Mucosa of descending colon (tissue), 3 donors: ENCODE results near the gene SLC27A5. TPM values are rescaled to one million over a fixed set of nuclear protein-coding genes. Genes with fewer than 3 reads are reported as not detected.
"Not testable (repeated sequence)": the region's sequence is repeated elsewhere in the genome, so short reads cannot be mapped to it uniquely, and the experiment has no call there.

Source experiments
- ATAC-seq: fragments of 200-7000 bp; cut with Tn5 transposase; one replicate; pipeline ENCODE4 v1.9.1; 2020; ENCODE audit warnings: mild to moderate bottlenecking, moderate library complexity
- DNase-seq, 3 donors: peaks; one replicate each; pipeline ENCODE4 v3.0.0-alpha.2; 2020
- H3K36me3 ChIP-seq: fragments of 200-600 bp; one replicate; pipeline ENCODE4 v1.8.0; 2021; ENCODE audit warnings: low read depth, mild to moderate bottlenecking
- H3K4me1 ChIP-seq: fragments of 200-600 bp; one replicate; pipeline ENCODE4 v1.8.0; 2021; ENCODE audit warnings: low read depth, mild to moderate bottlenecking
- H3K4me3 ChIP-seq: fragments of 200-600 bp; one replicate; pipeline ENCODE4 v1.8.0; 2021; ENCODE audit warnings: mild to moderate bottlenecking
- H3K9me3 ChIP-seq: fragments of 200-600 bp; one replicate; pipeline ENCODE4 v1.8.0; 2021; ENCODE audit warnings: mild to moderate bottlenecking
- CTCF ChIP-seq: fragments of 200-600 bp; IDR thresholded peaks from one replicate; pipeline ENCODE4 v1.8.0; 2022; ENCODE audit warnings: antibody characterized with exemption, mild to moderate bottlenecking
- intact Hi-C, 2 donors: fragments of 100-400 bp; cut with DNase I in 1 of 2; cut with micrococcal nuclease in 1 of 2; formaldehyde crosslinking; loops; one replicate each; pipeline versions ENCODE4 v1.11.0 to v1.11.1; 2022; cut with DNase I, micrococcal nuclease
- total RNA-seq, 3 donors: library from RNA; stranded (reverse); fragmentation: NEBNext Ultra II Directional in 2 of 3; extraction: Animal tissue kit (Norgen Biotek cat#: 25700) in 2 of 3; gene quantifications; one replicate each; pipeline versions ENCODE4 v1.2.1 to v1.2.4, GENCODE V29; 2021 to 2023
- donor health status: DM: no; HTN: no; CAD: no; lungs with moderate emphysema.
- donor health status: DM: no; HTN: no; CAD: no.
- donor health status: DM: no; HTN: yes; CAD: no.

SLC27A5 gene
- total RNA-seq, 3 donors from 2014 or later = 1.6 to 7.1 (median 3.9) TPM

- Histone ChIP-seq H3K4me1 (peaks cover 5% of the 10 kb centered on the region), H3K4me3 (no peak overlapping the region), H3K36me3 (no peaks in the 10 kb centered on the region), H3K9me3 (no peaks in the 10 kb centered on the region)
- DNase-seq = no peak
- intact Hi-C loops = no loop called here
- no peak for ATAC-seq
- TF ChIP-seq CTCF = no peak
Observed at GRCh38 chr19:58456111-58456510, 55.7 kb downstream of the SLC27A5 start.

- DNase-seq (no peak), ATAC-seq (no peak)
- H3K36me3 ChIP-seq = no peaks in the 10 kb centered on the region
- intact Hi-C loops = no loop called here
- TF ChIP-seq CTCF = no peak
- peaks cover 12% of the 10 kb centered on the region for H3K4me1 ChIP-seq
- H3K4me3 ChIP-seq = no peak overlapping the region
- H3K9me3 ChIP-seq = no peaks in the 10 kb centered on the region
Observed at GRCh38 chr19:58455306-58455705, 56.5 kb downstream of the SLC27A5 start.

- TF ChIP-seq CTCF = no peak
- intact Hi-C loops = no loop called here
- no peak for ATAC-seq
- H3K9me3 ChIP-seq = peaks cover 4% of the 10 kb centered on the region
- DNase-seq = no peak
- H3K36me3 ChIP-seq = no peaks in the 10 kb centered on the region
- no peak overlapping the region for H3K4me3 ChIP-seq
- peaks cover 12% of the 10 kb centered on the region for H3K4me1 ChIP-seq
Observed at GRCh38 chr19:58453743-58454142, 58.0 kb downstream of the SLC27A5 start.

- Histone ChIP-seq H3K4me1 (peaks cover 12% of the 10 kb centered on the region), H3K36me3 (no peaks in the 10 kb centered on the region), H3K4me3 (peak within 1 kb of the TSS; percentile 65), H3K9me3 (peaks cover 8% of the 10 kb centered on the region)
- DNase-seq (peak; percentile 98), ATAC-seq (peak; percentile 99)
- TF ChIP-seq CTCF = no peak
- intact Hi-C loops = no loop called here
Observed at GRCh38 chr19:58451358-58452101, 60.3 kb downstream of the SLC27A5 start, which contains the start of gene ZNF324B. ZNF324B (plus strand) TSS chr19:58451622; CDS start chr19:58453702, 2,080 bp downstream.

GRCh38 chr19:58450856-58451357, 60.9 kb downstream of the SLC27A5 start:
- peaks cover 12% of the 10 kb centered on the region for H3K4me1 ChIP-seq
- H3K9me3 ChIP-seq = peaks cover 8% of the 10 kb centered on the region
- intact Hi-C loops = no loop called here
- peak overlapping the region; percentile 65 for H3K4me3 ChIP-seq
- H3K36me3 ChIP-seq = no peaks in the 10 kb centered on the region
- ATAC-seq (peak; percentile 50), DNase-seq (peak in 1 of 3 donors; percentile 73)
- TF ChIP-seq CTCF = no peak

GRCh38 chr19:58449980-58450379, 61.8 kb downstream of the SLC27A5 start:
- H3K4me3 ChIP-seq, H3K36me3 ChIP-seq, intact Hi-C loops, DNase-seq, H3K9me3 ChIP-seq, ATAC-seq: not testable (repeated sequence)
- peaks cover 12% of the 10 kb centered on the region for H3K4me1 ChIP-seq

- H3K4me1 ChIP-seq = peaks cover 12% of the 10 kb centered on the region
Observed at GRCh38 chr19:58448860-58449259, 62.9 kb downstream of the SLC27A5 start.

More at GRCh38 chr19:58448860-58449259, 62.9 kb downstream of the SLC27A5 start:
- ATAC-seq, H3K36me3 ChIP-seq, intact Hi-C loops, H3K9me3 ChIP-seq, DNase-seq, H3K4me3 ChIP-seq: not testable (repeated sequence)
